T47D (cell line): ENCODE data around the gene TMC8.
"Not testable (repeated sequence)": the region's sequence is repeated elsewhere in the genome, so short reads cannot be mapped to it uniquely, and the experiment has no call there.

Experiments
- DNase-seq, 2 experiments: peaks; one replicate each; pipeline versions ENCODE4 v3.0.0 to v3.0.0-alpha.2; 2011 to 2012; ENCODE audit warnings: low read depth in 1 of 2, low spot score in 1 of 2
- JUND ChIP-seq: IDR thresholded peaks from 2 replicates; pipeline ENCODE4 v1.6.1; 2012; ENCODE audit warnings: low read depth
- in situ Hi-C: cut with HindIII; loops from 2 replicates; pipeline ENCODE4 v1.10.0; 2016; ENCODE audit warnings: low sequenced_read_pairs, low pct_unique_long_range_greater_than_20kb

The TMC8 gene

GRCh38 chr17:78130090-78130436 is 508 bp upstream of the TMC8 start:
- no peak for TF ChIP-seq JUND
- in situ Hi-C loops = no loop called here
- DNase-seq = no peak

GRCh38 chr17:78131172-78132083 is 857 bp downstream of the TMC8 start:
- no peak for DNase-seq
- in situ Hi-C loops = no loop called here
- TF ChIP-seq JUND = no peak

GRCh38 chr17:78132084-78132676 is 1.6 kb downstream of the TMC8 start:
- in situ Hi-C loops = no loop called here
- no peak for TF ChIP-seq JUND
- peak; percentile 83 to 92 for DNase-seq

- in situ Hi-C loops = no loop called here
- no peak for TF ChIP-seq JUND
- no peak for DNase-seq
Observed at GRCh38 chr17:78132767-78133178, 2.2 kb downstream of the TMC8 start.

- no peak for TF ChIP-seq JUND
- in situ Hi-C loops = no loop called here
Observed at GRCh38 chr17:78133179-78133951, 2.8 kb downstream of the TMC8 start.

GRCh38 chr17:78133971-78134898 is 3.7 kb downstream of the TMC8 start:
- DNase-seq = peak; percentile 77 to 89
- TF ChIP-seq JUND = no peak
- in situ Hi-C loops = no loop called here

More at GRCh38 chr17:78133179-78133951, 2.8 kb downstream of the TMC8 start:
- no peak for DNase-seq

- no peak for DNase-seq
- TF ChIP-seq JUND = no peak
- in situ Hi-C loops = no loop called here
Observed at GRCh38 chr17:78134899-78135385, 4.4 kb downstream of the TMC8 start.

GRCh38 chr17:78135858-78136500 is 5.4 kb downstream of the TMC8 start:
- in situ Hi-C loops = no loop called here
- no peak for TF ChIP-seq JUND
- DNase-seq = no peak

GRCh38 chr17:78137392-78138203 is 7.0 kb downstream of the TMC8 start:
- DNase-seq = peak in 1 of 2 experiments; percentile 93
- in situ Hi-C loops = no loop called here
- no peak for TF ChIP-seq JUND

GRCh38 chr17:78138204-78139060 is 7.9 kb downstream of the TMC8 start:
- no peak for TF ChIP-seq JUND
- in situ Hi-C loops = no loop called here
- no peak for DNase-seq

GRCh38 chr17:78139861-78140168 is 9.2 kb downstream of the TMC8 start:
- in situ Hi-C loops = not testable (repeated sequence)

More at GRCh38 chr17:78139861-78140168, 9.2 kb downstream of the TMC8 start:
- not testable (repeated sequence) for DNase-seq
